Epithelial cell of alveolus of lung (primary cell): ENCODE results near the gene GID8. TPM values are rescaled to one million over a fixed set of nuclear protein-coding genes. Genes with fewer than 3 reads are reported as not detected.

Experiments
- total RNA-seq: library from RNA; depleted of rRNA; stranded (reverse); fragments of >200 nt; gene quantifications from 2 replicates; pipeline ENCODE4 v1.2.1, GENCODE V29; 2015

The GID8 gene
- 21.1 and 23.7 TPM in 2 replicates for total RNA-seq

GRCh38 chr20:62938105-62938888 lies at the start of gene GID8:
TSS of gene GID8 (plus strand) at chr20:62938147. CDS start at chr20:62941503, 3,356 bp downstream.

DNA sequence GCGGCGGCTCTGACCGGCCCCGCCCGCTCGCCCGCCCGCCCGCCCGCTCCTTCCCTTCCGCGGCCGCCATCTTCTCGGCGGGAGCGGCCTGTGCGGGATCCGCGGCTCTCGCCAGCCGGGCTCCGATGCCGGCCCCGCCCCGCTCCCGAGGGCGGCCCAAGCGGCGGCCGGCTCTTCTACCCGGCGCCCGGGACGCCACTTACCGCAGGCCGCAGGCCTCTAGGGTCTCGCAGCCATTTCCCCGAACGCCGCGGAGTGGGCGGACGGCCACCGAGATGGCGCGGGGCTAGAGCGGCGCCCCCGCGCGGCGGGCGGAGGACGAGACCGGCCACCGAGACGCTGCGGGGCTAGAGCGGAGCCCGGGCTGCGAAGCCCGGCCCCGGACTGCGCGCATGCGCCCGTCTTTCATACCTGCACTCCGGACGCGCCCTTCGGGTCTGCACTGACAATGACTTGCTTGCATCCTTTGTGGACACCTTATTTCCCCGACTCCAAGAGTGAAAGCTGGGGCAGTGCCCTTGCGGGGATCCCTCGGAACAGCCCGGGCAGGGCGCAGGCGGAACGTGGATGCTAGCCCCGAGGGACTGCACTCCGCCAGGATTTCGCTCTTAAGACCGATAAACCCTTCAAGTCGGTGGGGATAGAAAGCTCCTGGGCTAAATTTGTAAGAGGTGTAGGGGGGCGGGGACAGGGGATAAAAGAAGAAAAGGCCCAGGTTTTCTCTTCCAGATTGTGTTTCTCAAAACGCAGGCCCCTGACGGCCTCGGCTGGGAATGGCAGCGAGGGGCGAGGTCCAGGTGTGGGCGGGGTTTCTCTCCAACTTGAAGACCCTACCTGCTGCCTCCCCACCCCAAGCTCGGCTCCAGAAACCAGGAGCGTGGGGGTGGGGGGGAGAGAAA lies 11.5 kb upstream of the GID8 start, which contains the start of gene DIDO1:
TSS of gene DIDO1 (minus strand) at position 277 of the 899 bp plus-strand sequence.

DNA sequence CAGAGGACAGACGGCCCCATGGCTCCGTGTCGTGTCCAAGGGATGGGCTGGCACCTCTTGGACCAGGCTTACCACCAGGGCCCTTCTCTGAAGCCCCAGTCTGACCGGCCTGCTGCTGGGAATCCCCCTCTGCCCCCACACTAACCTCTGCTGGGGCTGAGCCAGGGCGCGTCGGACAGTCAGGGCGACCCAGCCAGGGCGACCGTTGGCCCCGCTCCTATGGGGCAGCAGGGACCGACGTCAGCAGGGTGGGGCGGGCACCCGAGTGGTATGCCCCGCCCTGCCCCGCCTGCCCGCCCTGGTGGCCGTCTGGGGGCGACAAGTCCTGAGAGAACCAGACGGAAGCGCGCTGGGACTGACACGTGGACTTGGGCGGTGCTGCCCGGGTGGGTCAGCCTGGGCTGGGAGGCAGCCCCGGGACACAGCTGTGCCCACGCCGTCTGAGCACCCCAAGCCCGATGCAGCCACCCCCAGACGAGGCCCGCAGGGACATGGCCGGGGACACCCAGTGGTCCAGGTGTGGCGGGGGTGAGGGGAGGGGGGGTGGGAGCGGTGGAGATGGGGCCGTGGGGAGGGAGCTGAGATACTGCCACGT lies 14.5 kb downstream of the GID8 start, which contains the start of gene SLC17A9:
TSS of gene SLC17A9 (plus strand) at position 337 of the 595 bp plus-strand sequence. CDS start at position 459, 122 bp downstream.

Other genes starting within 250 kb of the GID8 start
- gene NTSR1, start 229.3 kb upstream of the GID8 start, total RNA-seq, result 0.39 TPM in 1 of 2 replicates, not detected in the other
- gene MRGBP, start 141.7 kb upstream of the GID8 start, total RNA-seq, result 18.8 and 19.8 TPM in 2 replicates
- gene OGFR, start 133.3 kb upstream of the GID8 start, total RNA-seq, result 47.2 and 48.7 TPM in 2 replicates
- 1.3 and 44.4 TPM in 2 replicates for gene COL9A3, start 121.1 kb upstream of the GID8 start, total RNA-seq
- 8.0 and 15.4 TPM in 2 replicates for gene TCFL5, start 76.3 kb upstream of the GID8 start, total RNA-seq
- 28.4 and 40.6 TPM in 2 replicates for gene DIDO1, start 11.6 kb upstream of the GID8 start, total RNA-seq
- gene SLC17A9, start 14.6 kb downstream of the GID8 start, total RNA-seq, result 3.0 and 17.1 TPM in 2 replicates
- not detected in 2 replicates for gene BHLHE23, start 68.8 kb downstream of the GID8 start, total RNA-seq